ENCODE results near the gene SLC35E3. TPM values are rescaled to one million over a fixed set of nuclear protein-coding genes. Genes with fewer than 3 reads are reported as not detected.

SLC35E3 gene
- total RNA-seq (6.6 TPM), polyA plus RNA-seq (8.8 TPM)
- long read RNA-seq, donor 1, partial matches to known transcripts, result 7 of 7 reads
- long read RNA-seq, donor 1, other reads (novel, unspliced or antisense), result 0 of 7 reads
- long read RNA-seq, donor 2, result 0 reads
- long read RNA-seq, donor 3, full-length matches to known transcripts, result 5 of 10 reads
- long read RNA-seq, donor 3, partial matches to known transcripts, result 5 of 10 reads
- long read RNA-seq, donor 3, other reads (novel, unspliced or antisense), result 0 of 10 reads
- long read RNA-seq, donor 4, full-length matches to known transcripts, result 2 of 2 reads
- long read RNA-seq, donor 4, partial matches to known transcripts, result 0 of 2 reads
- long read RNA-seq, donor 4, other reads (novel, unspliced or antisense), result 0 of 2 reads
- long read RNA-seq, donor 5, full-length matches to known transcripts, result 5 of 5 reads
- long read RNA-seq, donor 5, partial matches to known transcripts, result 0 of 5 reads
- long read RNA-seq, donor 5, other reads (novel, unspliced or antisense), result 0 of 5 reads
- long read RNA-seq, donor 6, full-length matches to known transcripts, result 6 of 6 reads
- long read RNA-seq, donor 6, partial matches to known transcripts, result 0 of 6 reads
- long read RNA-seq, donor 6, other reads (novel, unspliced or antisense), result 0 of 6 reads
- long read RNA-seq, donor 7, full-length matches to known transcripts, result 4 of 4 reads
- long read RNA-seq, donor 7, partial matches to known transcripts, result 0 of 4 reads
- long read RNA-seq, donor 7, other reads (novel, unspliced or antisense), result 0 of 4 reads
- long read RNA-seq, donor 8, full-length matches to known transcripts, result 3 of 8 reads
- long read RNA-seq, donor 8, partial matches to known transcripts, result 5 of 8 reads
- long read RNA-seq, donor 8, other reads (novel, unspliced or antisense), result 0 of 8 reads
- long read RNA-seq, donor 9, full-length matches to known transcripts, result 4 of 4 reads
- long read RNA-seq, donor 9, partial matches to known transcripts, result 0 of 4 reads
- long read RNA-seq, donor 9, other reads (novel, unspliced or antisense), result 0 of 4 reads
- long read RNA-seq, donor 10, full-length matches to known transcripts, result 2 of 9 reads
- long read RNA-seq, donor 10, partial matches to known transcripts, result 7 of 9 reads
- long read RNA-seq, donor 10, other reads (novel, unspliced or antisense), result 0 of 9 reads

DNA sequence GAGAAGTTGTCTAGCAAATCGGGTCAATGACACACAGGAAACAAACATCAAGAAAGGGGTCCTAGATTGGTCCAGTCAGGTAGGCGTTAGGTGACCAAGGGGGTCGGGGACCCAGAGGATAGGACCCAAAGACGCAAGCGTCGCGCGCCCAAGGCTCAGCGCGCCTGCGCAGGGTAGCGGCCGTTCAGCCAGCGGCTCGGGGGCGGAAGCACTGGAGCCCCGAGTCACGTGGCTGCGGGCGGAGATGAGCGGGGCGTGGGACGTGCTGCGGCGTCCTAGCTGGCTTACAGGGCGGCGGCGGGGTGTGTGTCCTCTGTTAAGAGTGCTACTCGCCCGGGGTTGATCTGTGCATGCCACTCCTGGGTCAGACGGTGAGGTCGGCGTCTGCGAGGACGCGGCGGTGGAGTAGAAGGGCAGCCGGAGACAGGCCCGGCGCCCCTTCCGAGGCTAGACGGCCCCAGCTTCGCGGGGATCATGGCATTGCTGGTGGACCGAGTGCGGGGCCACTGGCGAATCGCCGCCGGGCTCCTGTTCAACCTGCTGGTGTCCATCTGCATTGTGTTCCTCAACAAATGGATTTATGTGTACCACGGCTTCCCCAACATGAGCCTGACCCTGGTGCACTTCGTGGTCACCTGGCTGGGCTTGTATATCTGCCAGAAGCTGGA, at the start of gene SLC35E3:
TSS of gene SLC35E3 (plus strand) at position 273 of the 668 bp plus-strand sequence. CDS start at position 475, 202 bp downstream.
- H3K4me1 ChIP-seq (ENCODE audit: control insufficient read depth in 2 of 2, insufficient read depth in 2 of 2, low read length in 2 of 2), result peaks cover 6 to 19% of the 10 kb centered on the region in 2 donors
- peaks cover 11 to 14% of the 10 kb centered on the region in 2 donors for H3K36me3 ChIP-seq (ENCODE audit: control insufficient read depth in 2 of 2, insufficient read depth in 2 of 2, low read length in 1 of 2)
- H3K27ac ChIP-seq (ENCODE audit: low read depth in 1 of 2, low read length in 1 of 2), result peak within 1 kb of the TSS; percentile 67 to 74
- no peaks in the 10 kb centered on the region for H3K9me3 ChIP-seq (ENCODE audit: control insufficient read depth in 2 of 2, insufficient read depth in 1 of 2, low read length in 1 of 2)
- no peaks in the 10 kb centered on the region for H3K27me3 ChIP-seq (ENCODE audit: control insufficient read depth in 2 of 2, insufficient read depth in 1 of 2, low read length in 1 of 2)
- under 1% methylated on average over 52 of the region's 52 CpGs for WGBS
- peak; percentile 72 to 94 (median 85) for DNase-seq (ENCODE audit: low read depth in 6 of 9, low spot score in 9 of 9)
- peak within 1 kb of the TSS; percentile 84 to 95 for H3K4me3 ChIP-seq (ENCODE audit: low read length in 2 of 2)

DNA sequence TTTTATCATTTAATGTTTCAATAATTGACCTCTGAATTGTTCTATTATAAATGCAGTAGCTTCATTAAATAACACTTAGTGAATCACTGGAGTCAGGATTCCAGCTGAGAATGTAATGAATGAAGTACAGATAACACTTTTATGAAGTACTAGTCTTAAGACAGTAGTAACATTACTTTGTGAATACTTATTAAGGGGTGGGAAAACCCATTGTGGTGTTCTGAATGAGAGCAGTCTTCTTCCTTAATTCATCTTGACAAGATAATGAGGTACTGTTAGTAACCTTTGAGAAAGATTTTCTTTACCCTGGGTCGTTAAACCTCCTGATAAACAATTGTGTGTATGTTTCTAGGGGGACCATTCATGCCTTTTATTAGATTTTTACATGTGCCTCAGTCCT, 46.5 kb upstream of the SLC35E3 start:
- Histone ChIP-seq H3K4me1 (ENCODE audit: control insufficient read depth in 2 of 2, insufficient read depth in 2 of 2, low read length in 2 of 2) (no peaks in the 10 kb centered on the region), H3K27me3 (ENCODE audit: control insufficient read depth in 2 of 2, insufficient read depth in 1 of 2, low read length in 1 of 2) (no peaks in the 10 kb centered on the region), H3K4me3 (ENCODE audit: low read length in 2 of 2) (no peak overlapping the region), H3K9me3 (ENCODE audit: control insufficient read depth in 2 of 2, insufficient read depth in 1 of 2, low read length in 1 of 2) (no peaks in the 10 kb centered on the region), H3K36me3 (ENCODE audit: control insufficient read depth in 2 of 2, insufficient read depth in 2 of 2, low read length in 1 of 2) (peaks cover 32 to 65% of the 10 kb centered on the region in 2 donors), H3K27ac (ENCODE audit: low read depth in 1 of 2, low read length in 1 of 2) (no peak overlapping the region)
- 96% methylated on average over 1 of the region's 1 CpG for WGBS
- DNase-seq (ENCODE audit: low read depth in 6 of 9, low spot score in 9 of 9), result no peak

DNA sequence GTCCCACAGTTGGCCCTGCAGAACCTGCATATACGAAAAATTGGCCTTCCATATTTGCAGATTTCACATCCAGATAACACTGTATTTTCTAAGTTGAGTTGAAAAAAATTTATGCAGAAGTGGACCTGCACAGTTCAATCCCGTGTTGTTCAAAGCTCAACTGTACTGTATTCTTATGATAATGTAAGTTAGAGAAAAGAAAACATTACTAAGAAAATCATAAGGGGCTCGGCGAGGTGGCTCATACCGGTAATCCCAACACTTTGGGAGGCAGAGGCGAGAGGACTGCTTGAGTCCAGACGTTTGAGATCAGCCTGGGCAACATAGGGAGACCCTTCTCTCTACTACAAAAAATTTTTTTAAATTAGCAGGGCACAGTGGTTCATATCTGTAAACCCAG, 18.2 kb upstream of the SLC35E3 start:
- Histone ChIP-seq H3K9me3 (ENCODE audit: control insufficient read depth in 2 of 2, insufficient read depth in 1 of 2, low read length in 1 of 2) (no peaks in the 10 kb centered on the region), H3K4me3 (ENCODE audit: low read length in 2 of 2) (no peak overlapping the region), H3K27me3 (ENCODE audit: control insufficient read depth in 2 of 2, insufficient read depth in 1 of 2, low read length in 1 of 2) (no peaks in the 10 kb centered on the region), H3K4me1 (ENCODE audit: control insufficient read depth in 2 of 2, insufficient read depth in 2 of 2, low read length in 2 of 2) (no peaks in the 10 kb centered on the region), H3K27ac (ENCODE audit: low read depth in 1 of 2, low read length in 1 of 2) (no peak overlapping the region), H3K36me3 (ENCODE audit: control insufficient read depth in 2 of 2, insufficient read depth in 2 of 2, low read length in 1 of 2) (peaks cover 27 to 66% of the 10 kb centered on the region in 2 donors)
- 99% methylated on average over 7 of the region's 7 CpGs for WGBS
- no peak for DNase-seq (ENCODE audit: low read depth in 6 of 9, low spot score in 9 of 9)

DNA sequence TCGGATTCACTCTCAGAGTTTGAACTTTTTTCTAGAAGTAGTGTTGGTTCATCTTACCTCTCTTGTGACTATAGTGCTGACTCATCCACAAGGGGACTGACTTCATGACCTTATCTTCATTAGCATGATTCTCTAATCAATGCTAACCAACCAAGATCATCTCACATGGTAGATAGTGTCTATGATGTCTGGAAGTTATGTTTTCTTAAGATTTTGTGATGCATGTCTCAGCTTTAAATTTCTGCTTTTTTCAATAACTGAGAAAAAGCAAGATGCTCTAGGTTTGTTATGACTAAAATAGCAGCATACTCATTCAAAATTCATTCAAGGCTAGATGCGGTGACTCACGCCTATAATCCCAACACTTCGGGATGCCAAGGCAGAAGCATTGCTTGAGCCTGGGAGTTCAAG, 12.3 kb upstream of the SLC35E3 start:
- Histone ChIP-seq H3K4me1 (ENCODE audit: control insufficient read depth in 2 of 2, insufficient read depth in 2 of 2, low read length in 2 of 2) (no peaks in the 10 kb centered on the region), H3K27ac (ENCODE audit: low read depth in 1 of 2, low read length in 1 of 2) (no peak overlapping the region), H3K27me3 (ENCODE audit: control insufficient read depth in 2 of 2, insufficient read depth in 1 of 2, low read length in 1 of 2) (no peaks in the 10 kb centered on the region), H3K36me3 (ENCODE audit: control insufficient read depth in 2 of 2, insufficient read depth in 2 of 2, low read length in 1 of 2) (peaks cover 26 to 75% of the 10 kb centered on the region in 2 donors), H3K9me3 (ENCODE audit: control insufficient read depth in 2 of 2, insufficient read depth in 1 of 2, low read length in 1 of 2) (no peaks in the 10 kb centered on the region), H3K4me3 (ENCODE audit: low read length in 2 of 2) (no peak overlapping the region)
- no peak for DNase-seq (ENCODE audit: low read depth in 6 of 9, low spot score in 9 of 9)
- WGBS, result 99% methylated on average over 4 of the region's 4 CpGs

DNA sequence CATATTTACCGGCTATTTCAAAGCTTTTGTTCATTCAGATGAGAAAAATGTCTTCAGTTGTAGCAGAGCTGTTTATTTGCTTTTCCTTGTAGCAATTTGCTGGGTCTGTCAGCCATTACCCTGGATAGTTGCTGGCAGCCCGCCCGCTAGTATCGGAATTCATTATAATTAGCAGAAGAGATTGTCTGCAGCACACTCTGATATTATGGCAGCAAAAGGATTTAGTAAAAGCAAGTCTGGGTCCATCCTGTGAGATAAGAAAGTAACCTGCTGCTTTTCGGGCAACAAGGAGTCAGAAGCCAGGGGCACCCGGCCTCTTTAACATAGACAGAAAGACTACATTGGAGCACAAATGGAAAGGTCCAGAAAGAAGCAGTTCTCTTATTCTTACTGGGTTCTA, 6.1 kb upstream of the SLC35E3 start:
- Histone ChIP-seq H3K36me3 (ENCODE audit: control insufficient read depth in 2 of 2, insufficient read depth in 2 of 2, low read length in 1 of 2) (peaks cover 15 to 41% of the 10 kb centered on the region in 2 donors), H3K4me1 (ENCODE audit: control insufficient read depth in 2 of 2, insufficient read depth in 2 of 2, low read length in 2 of 2) (no peaks in the 10 kb centered on the region), H3K27ac (ENCODE audit: low read depth in 1 of 2, low read length in 1 of 2) (no peak overlapping the region), H3K9me3 (ENCODE audit: control insufficient read depth in 2 of 2, insufficient read depth in 1 of 2, low read length in 1 of 2) (no peaks in the 10 kb centered on the region), H3K4me3 (ENCODE audit: low read length in 2 of 2) (no peak overlapping the region), H3K27me3 (ENCODE audit: control insufficient read depth in 2 of 2, insufficient read depth in 1 of 2, low read length in 1 of 2) (no peaks in the 10 kb centered on the region)
- no peak for DNase-seq (ENCODE audit: low read depth in 6 of 9, low spot score in 9 of 9)
- 93% methylated on average over 6 of the region's 6 CpGs for WGBS

DNA sequence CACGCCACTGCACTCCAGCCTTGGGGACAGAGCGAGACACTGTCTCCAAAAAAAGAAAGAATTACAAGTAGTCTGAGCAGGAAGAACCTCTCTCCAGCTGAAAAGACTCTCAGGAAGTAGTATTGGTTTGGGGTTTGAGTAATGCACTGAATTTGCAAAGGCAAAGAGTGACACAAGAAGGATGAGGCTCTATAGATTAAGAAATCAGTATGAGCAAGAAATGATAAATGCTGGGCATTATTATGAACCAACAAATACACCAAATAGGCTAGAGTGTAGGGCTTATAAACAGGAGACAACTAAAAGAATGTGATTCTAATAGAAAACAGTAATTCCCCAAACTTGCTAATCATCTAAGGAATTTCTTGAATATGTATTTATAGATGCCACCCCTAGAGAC, 2.6 kb upstream of the SLC35E3 start:
- WGBS, result 90% methylated on average over 2 of the region's 2 CpGs
- peaks cover 0 to 5% of the 10 kb centered on the region in 2 donors for H3K4me1 ChIP-seq (ENCODE audit: control insufficient read depth in 2 of 2, insufficient read depth in 2 of 2, low read length in 2 of 2)
- no peak for DNase-seq (ENCODE audit: low read depth in 6 of 9, low spot score in 9 of 9)
- H3K27ac ChIP-seq (ENCODE audit: low read depth in 1 of 2, low read length in 1 of 2), result no peak overlapping the region
- no peaks in the 10 kb centered on the region for H3K9me3 ChIP-seq (ENCODE audit: control insufficient read depth in 2 of 2, insufficient read depth in 1 of 2, low read length in 1 of 2)
- peaks cover 7 to 17% of the 10 kb centered on the region in 2 donors for H3K36me3 ChIP-seq (ENCODE audit: control insufficient read depth in 2 of 2, insufficient read depth in 2 of 2, low read length in 1 of 2)
- H3K4me3 ChIP-seq (ENCODE audit: low read length in 2 of 2), result no peak overlapping the region
- no peaks in the 10 kb centered on the region for H3K27me3 ChIP-seq (ENCODE audit: control insufficient read depth in 2 of 2, insufficient read depth in 1 of 2, low read length in 1 of 2)

DNA sequence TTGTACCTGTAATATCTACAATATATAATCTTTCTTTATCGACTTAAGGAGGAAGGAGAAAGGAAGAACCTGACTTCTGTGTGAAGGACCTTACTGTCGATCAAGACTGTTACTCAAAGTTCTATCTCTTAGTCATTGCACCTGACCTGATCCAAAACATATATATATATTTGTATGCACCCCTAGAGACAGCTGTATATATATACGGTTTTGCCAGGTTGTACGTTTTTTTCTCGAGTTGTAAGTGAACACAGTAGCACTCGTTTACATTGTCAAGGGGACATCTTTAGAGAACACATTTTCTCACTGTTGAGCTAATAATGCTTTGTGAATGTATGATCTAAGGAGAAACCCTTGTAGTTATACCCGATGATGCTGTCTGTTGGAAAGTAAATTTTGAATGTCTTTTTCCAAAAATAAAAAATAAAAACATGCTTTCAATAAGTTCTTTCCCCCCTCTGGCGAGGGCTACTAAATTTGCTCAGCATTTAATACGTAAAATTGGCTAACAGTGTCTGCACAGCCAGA, 536 bp upstream of the SLC35E3 start:
- H3K4me3 ChIP-seq (ENCODE audit: low read length in 2 of 2), result peak overlapping the region; percentile 84 to 95
- peaks cover 11 to 12% of the 10 kb centered on the region in 2 donors for H3K36me3 ChIP-seq (ENCODE audit: control insufficient read depth in 2 of 2, insufficient read depth in 2 of 2, low read length in 1 of 2)
- H3K27me3 ChIP-seq (ENCODE audit: control insufficient read depth in 2 of 2, insufficient read depth in 1 of 2, low read length in 1 of 2), result no peaks in the 10 kb centered on the region
- peak overlapping the region; percentile 67 to 74 for H3K27ac ChIP-seq (ENCODE audit: low read depth in 1 of 2, low read length in 1 of 2)
- peak in 2 of 9 donors; percentile 13 to 31 for DNase-seq (ENCODE audit: low read depth in 6 of 9, low spot score in 9 of 9)
- peaks cover 5 to 16% of the 10 kb centered on the region in 2 donors for H3K4me1 ChIP-seq (ENCODE audit: control insufficient read depth in 2 of 2, insufficient read depth in 2 of 2, low read length in 2 of 2)
- WGBS, result 60% methylated on average over 9 of the region's 9 CpGs
- H3K9me3 ChIP-seq (ENCODE audit: control insufficient read depth in 2 of 2, insufficient read depth in 1 of 2, low read length in 1 of 2), result no peaks in the 10 kb centered on the region

DNA sequence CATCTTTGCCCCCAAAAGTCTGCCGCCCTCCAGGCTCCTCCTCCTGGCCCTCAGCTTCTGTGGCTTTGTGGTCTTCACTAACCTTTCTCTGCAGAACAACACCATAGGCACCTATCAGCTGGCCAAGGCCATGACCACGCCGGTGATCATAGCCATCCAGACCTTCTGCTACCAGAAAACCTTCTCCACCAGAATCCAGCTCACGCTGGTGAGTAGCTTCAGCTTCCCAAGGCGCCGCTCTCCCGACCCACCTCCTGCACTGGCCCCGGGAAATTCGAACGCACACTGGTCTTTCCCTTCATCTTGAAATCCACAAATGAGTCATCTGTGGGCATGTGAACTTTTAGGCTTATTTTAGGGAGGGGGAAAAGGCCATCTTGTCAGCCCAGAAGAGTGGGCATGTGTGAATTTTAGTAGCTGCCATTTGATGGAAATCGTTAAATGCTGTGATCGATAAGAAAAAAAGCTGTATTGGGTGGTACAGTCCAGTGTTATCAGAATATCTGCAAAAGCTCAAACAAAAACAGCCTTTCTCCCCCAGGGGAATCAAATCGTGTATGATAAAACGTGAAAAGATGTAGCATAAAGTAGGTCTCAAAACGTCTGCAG, 700 bp downstream of the SLC35E3 start:
- H3K4me3 ChIP-seq (ENCODE audit: low read length in 2 of 2), result peak overlapping the region; percentile 84 to 95
- peak in 6 of 9 donors; percentile 19 to 59 (median 32) for DNase-seq (ENCODE audit: low read depth in 6 of 9, low spot score in 9 of 9)
- no peaks in the 10 kb centered on the region for H3K9me3 ChIP-seq (ENCODE audit: control insufficient read depth in 2 of 2, insufficient read depth in 1 of 2, low read length in 1 of 2)
- H3K36me3 ChIP-seq (ENCODE audit: control insufficient read depth in 2 of 2, insufficient read depth in 2 of 2, low read length in 1 of 2), result peaks cover 12 to 14% of the 10 kb centered on the region in 2 donors
- peak overlapping the region; percentile 67 to 74 for H3K27ac ChIP-seq (ENCODE audit: low read depth in 1 of 2, low read length in 1 of 2)
- H3K27me3 ChIP-seq (ENCODE audit: control insufficient read depth in 2 of 2, insufficient read depth in 1 of 2, low read length in 1 of 2), result no peaks in the 10 kb centered on the region
- H3K4me1 ChIP-seq (ENCODE audit: control insufficient read depth in 2 of 2, insufficient read depth in 2 of 2, low read length in 2 of 2), result peaks cover 6 to 19% of the 10 kb centered on the region in 2 donors
- WGBS, result 9% methylated on average over 15 of the region's 15 CpGs
